Inflammatory macrophage treated with lipopolysaccharide for 4 hours (primary cell): ENCODE data around the gene FFAR3.

Experiments
- DNase-seq: peaks from one replicate; pipeline ENCODE4 v3.0.0-alpha.2; 2020

Gene FFAR3

DNA sequence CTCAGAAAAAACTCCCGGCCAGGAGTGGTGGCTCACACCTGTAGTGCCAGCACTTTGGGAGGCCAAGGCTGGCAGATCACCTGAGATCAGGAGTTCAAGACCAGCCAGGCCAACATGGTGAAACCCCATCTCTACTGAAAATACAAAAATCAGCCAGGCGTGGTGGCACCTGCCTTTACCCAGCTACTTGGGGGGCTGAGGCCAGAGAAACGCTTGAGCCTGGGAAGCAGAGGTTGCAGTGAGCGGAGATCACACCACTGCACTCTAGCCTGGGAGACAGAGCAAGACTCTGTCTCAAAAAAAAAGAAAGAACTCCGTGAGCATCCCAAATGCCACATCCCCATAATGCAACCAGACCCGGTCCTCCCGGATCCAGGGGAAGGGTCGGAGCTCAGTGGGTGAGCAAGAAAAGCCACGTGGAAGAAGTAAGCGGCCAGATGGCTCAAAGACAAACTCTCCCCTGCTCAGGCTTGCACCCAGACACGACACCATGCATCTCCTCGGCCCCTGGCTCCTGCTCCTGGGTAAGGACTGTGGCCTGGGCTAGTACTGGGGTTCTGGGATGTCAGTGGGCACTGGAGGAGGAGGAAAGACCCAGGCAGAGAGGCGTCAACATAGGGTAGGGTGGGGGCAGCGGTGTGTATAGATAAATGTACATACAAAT lies 26.6 kb upstream of the FFAR3 start:
- no peak for DNase-seq

DNA sequence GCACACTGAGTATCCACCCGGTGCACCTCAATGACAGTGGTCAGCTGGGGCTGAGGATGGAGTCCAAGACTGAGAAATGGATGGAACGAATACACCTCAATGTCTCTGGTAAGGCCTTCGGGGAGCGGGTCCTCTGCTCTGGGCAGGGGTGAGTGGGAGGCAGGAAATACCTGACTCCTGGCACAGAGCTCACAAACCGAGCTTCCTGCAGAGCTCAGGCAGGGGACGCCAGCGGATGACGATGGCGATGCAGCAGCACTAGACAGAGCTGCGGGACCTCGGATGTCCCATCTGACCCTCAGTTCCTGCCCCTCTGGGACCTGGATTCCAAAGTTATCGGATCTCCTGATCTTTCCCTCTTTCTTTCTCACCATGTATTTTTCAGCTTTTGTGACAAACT lies 25.4 kb upstream of the FFAR3 start:
- no peak for DNase-seq

DNA sequence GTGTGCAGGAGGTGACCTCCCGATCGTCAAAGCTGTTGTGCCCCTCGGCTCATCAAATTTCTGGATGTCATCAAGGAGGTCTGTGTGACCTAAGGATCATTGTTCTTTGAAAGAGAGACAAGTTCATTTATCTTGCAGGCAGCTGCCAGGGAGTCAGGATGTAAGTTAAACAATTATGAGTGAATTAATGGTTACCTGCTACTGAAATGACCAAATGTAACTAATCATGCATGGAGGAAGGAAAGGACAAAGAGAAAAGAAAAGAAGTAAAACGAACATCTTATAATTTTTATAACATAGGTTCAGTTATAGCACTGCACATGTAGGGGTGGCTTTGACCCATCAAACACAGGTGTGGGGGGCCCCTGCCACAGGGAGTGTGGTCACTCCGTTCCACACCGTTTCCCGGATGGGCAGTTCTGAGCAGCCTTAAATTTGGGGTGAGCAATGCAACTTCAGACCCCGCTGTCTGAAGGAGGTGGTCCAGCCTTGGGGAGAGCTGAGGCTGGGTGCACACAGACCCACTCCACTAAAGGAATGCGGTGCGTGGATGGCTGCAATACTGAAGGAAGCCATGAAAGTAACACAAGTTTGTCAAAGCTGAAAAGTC lies 24.0 kb upstream of the FFAR3 start:
- no peak for DNase-seq

DNA sequence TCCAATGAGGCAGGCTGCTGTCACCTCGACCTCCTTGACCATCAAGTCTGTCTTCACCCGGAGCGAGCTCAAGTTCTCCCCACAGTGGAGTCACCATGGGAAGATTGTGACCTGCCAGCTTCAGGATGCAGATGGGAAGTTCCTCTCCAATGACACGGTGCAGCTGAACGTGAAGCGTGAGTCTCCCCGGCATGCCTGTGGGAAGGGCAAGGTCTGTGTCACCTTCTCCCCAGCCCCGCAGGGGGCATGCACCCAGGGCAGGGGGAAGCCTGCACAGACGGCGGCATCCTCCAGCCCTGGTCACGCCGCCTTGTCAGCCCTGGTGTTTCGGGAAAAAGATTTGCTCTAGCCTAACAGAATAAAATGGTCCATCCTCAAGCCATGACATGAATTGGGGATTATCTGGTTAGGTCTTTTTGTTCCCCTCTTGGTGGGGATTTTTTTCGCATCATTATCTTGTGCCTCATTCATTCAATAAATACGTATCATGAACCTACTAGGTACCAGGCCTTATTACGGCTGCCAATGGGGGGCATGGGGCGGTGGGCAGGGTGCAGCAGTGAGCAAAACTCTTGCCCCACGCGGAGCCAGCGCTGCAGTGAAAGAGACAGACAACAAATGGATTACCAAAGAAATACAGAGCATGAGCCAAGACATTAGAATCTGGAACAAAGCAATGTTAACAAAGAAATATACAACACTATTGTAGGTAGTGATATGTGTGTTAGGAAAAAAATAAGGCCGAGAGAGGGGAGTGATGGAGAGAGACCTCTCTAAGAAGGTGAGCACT lies 21.9 kb upstream of the FFAR3 start:
- DNase-seq, result no peak

DNA sequence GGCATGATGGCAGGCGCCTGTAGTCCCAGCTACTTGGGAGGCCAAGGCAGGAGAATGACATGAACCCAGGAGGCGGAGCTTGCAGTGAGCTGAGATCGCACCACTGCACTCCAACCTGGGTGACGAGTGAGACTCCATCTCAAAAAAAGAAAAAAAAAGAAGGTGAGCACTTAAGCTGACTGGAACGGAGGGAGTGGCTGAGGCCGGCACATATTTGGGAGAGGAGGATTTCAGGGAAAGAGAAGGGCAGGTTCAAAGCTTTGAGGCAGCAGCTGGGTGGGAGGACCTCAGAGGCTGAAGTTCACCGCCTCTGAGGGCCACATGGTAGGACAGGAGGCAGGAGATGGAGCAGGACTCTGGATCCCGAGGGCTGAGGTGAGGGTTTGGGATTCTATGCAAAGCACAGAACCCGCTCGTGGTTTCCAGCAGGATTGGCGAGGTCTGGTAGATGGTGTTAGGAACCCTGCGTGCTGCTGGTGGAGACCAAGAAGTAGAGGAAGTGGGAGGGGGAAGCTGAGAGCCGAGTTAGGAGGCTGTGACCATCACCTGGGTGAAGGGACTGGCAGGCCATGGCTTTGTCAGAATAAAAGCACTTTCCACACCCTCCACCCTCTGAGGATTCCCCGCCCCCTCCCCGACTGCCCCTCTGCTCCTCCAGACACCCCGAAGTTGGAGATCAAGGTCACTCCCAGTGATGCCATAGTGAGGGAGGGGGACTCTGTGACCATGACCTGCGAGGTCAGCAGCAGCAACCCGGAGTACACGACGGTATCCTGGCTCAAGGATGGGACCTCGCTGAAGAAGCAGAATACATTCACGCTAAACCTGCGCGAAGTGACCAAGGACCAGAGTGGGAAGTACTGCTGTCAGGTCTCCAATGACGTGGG lies 20.9 kb upstream of the FFAR3 start:
- DNase-seq, result no peak

DNA sequence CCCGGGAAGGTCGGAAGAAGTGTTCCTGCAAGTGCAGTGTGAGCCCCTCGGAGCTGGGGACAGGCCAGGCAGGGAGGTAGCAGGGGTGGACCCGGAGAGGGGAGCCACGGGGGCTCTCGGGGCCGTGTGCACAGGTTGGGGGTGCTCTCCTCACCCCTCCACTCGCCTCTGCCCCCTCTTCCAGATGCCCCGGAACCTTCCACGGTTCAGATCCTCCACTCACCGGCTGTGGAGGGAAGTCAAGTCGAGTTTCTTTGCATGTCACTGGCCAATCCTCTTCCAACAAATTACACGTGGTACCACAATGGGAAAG lies 20.3 kb upstream of the FFAR3 start:
- DNase-seq, result no peak

DNA sequence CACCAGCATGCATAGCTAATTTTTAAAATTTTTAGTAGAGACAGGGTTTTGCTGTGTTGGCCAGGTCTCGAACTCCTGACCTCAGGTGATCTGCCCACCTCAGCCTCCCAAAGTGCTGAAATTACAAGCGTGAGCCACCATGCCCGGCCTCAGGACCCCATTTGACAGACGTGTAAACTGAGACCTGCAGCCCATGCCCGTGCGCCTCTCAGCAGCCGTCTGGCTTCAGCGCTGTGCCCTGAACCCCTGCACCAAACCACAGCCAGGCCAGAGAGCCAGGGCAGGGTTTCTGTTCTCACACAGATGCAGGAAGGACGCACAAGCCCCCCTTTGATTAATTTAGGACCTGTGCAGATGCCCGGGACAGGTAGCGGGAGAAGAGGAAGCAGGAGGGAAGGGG lies 17.8 kb upstream of the FFAR3 start:
- DNase-seq, result no peak

DNA sequence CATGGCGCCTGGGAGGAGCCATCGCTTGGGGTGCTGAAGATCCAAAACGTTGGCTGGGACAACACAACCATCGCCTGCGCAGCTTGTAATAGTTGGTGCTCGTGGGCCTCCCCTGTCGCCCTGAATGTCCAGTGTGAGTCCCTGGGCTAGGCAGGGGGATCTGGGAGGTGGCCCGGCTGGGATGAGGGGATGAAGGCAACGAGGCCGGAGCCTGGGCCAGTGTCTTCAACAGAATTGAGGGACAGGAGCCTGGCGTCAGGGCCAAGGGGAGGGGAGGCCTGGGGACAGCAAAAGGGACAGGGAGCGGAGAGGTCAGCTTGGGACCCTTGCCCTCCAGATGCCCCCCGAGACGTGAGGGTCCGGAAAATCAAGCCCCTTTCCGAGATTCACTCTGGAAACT lies 17.3 kb upstream of the FFAR3 start:
- DNase-seq, result no peak

DNA sequence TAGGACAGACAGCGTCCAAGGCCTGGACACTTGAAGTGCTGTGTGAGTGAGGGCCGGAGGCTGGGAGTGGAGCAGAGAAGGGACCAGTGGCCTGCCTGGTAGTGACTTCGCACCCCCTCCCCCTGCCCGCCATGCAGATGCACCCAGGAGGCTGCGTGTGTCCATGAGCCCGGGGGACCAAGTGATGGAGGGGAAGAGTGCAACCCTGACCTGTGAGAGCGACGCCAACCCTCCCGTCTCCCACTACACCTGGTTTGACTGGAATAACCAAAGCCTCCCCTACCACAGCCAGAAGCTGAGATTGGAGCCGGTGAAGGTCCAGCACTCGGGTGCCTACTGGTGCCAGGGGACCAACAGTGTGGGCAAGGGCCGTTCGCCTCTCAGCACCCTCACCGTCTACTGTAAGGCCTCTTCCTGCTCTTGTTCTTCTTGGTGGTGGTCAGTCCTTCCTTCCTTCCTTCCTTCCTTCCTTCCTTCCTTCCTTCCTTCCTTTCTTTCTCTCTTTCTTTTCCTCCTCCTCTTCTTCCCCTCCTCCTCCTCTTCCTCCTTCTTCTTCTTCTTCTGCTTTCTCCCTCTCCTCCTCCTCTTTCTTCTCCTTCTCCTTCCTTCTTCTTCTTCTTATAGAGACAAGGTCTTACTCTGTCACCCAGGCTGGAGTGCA lies 16.6 kb upstream of the FFAR3 start:
- DNase-seq, result no peak

DNA sequence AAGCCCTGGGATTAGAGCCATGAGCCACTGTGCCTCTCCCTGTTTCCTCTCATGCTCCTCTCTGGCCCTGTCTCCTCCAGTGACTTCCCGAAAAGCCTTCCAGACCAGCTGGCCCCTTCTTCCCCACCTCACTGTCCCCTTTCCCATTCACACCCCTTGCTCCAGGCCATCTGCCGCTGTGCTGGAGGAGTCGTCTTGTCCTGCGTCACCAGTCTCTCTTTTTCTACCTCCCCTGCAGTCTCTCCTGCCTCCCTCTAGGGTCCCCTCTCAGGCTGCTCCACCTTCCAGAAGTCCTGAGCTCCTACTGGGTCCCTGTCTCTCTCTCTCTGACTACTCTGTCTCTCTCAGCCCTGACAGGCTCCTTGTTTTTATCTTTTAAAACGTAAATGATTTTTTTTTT lies 15.8 kb upstream of the FFAR3 start:
- DNase-seq, result no peak

DNA sequence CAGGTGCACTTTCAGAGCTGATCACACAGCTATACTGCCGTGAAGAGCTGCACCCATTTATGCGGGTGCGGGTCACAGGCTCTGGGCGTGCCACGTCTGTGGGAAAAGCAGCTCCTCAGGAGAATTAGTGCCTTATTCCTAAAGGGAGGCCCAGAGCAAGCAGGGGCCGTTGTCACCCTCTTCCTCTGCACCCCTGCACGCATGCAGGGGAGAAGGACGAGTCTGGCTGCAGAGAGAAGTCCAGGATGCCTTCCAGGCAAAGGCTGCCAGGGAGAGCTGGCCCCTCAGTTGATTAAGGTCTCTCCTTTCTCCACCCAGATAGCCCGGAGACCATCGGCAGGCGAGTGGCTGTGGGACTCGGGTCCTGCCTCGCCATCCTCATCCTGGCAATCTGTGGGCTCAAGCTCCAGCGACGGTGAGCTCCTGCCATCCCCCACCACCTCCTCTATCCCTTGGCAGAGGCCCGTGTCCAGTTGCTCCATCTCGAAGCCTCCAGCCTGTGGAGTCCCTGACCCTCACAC lies 13.7 kb upstream of the FFAR3 start:
- DNase-seq, result no peak

DNA sequence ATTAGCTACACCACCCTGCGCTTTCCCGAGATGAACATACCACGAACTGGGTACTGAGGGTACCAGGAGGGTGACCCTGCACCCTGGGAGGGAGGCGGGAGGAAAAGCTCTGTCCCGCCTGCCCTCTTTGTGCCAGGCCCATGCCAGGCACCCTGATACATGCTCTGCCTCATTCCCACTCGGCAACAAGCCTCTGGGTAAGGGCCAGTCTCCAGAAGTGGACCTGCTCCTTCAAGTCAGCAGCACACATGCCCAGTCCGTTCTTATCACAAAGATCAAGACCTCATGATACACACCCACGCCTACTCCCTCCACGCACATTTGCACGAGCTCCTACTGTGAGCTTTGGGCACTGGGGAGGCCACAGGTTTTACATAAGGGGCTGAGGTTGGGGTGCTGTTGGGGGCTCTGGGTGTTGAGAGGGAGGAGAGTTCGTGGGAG lies 12.6 kb upstream of the FFAR3 start:
- no peak for DNase-seq

DNA sequence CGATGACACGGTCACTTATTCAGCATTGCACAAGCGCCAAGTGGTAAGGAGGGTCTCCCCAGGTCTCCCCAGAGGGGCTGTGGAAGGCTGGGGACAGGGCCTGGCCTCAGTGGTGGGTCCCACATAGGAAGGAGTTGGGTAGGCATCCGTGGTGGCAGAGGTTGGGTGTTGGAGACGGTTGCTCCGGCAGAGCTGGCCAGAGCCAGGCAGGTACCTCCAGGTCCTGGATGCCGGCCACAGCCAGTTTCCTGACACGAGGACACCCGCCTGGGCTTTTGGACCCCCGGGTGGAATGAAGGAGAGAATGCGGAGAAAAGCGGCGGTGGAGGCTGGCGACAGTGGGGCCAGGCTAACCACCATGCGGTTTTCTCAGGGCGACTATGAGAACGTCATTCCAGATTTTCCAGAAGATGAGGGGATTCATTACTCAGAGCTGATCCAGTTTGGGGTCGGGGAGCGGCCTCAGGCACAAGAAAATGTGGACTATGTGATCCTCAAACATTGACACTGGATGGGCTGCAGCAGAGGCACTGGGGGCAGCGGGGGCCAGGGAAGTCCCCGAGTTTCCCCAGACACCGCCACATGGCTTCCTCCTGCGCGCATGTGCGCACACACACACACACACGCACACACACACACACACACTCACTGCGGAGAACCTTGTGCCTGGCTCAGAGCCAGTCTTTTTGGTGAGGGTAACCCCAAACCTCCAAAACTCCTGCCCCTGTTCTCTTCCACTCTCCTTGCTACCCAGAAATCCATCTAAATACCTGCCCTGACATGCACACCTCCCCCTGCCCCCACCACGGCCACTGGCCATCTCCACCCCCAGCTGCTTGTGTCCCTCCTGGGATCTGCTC lies 11.8 kb upstream of the FFAR3 start:
- peak; percentile 73 for DNase-seq

DNA sequence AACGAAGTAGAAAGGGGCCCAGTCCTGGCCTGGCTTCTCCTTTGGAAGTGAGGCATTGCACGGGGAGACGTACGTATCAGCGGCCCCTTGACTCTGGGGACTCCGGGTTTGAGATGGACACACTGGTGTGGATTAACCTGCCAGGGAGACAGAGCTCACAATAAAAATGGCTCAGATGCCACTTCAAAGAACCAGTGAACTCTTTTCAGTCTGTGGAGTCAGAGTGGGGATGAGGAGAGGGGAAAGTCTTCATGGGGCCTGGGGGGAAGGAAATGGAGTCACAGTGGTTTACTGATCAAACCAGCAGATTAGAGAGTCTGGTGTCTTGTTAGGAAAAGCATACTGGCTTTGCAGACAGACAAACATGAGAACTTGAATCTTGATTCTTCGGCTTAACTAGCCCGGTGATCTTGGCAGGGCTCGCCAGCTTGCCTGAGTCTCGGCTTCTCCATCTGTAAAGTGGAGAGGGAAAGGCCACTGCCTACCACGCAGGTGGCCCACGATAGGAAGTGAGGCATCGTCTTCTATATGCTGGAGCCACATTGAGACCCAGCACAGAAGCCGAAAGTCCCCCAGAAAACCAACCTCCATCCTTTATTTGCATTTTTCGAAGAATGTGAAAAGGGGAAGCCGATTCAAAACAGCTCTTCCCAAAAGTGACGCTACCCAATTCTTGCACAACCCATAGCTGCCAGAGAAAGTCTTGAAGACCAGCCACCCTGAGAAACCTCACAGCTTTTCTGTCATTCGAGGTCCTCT lies 10.9 kb upstream of the FFAR3 start, which contains the start of gene FFAR1:
Gene FFAR1 (plus strand): TSS at position 732 of the 759 bp plus-strand sequence. CDS start 3,650 bp downstream, outside the sequence.
- peak; percentile 97 for DNase-seq

DNA sequence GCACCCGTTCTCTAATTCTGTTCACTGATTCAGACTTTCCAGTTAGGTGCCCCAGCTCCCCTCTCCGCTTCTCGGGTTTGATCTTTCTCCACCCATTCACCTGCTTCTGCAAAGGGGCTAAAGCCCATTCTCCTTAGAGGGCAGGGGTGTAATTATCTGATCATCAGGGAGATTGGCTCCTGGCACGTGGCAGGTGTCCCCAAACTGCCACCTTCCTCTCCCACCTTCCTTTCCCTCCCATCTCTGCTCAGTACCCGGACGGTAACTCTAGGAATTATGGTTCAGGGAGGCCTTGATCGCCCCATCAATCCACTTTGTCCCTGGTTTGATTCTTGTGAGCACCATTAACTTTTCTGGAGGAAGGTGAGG lies 10.3 kb upstream of the FFAR3 start:
- DNase-seq, result no peak

DNA sequence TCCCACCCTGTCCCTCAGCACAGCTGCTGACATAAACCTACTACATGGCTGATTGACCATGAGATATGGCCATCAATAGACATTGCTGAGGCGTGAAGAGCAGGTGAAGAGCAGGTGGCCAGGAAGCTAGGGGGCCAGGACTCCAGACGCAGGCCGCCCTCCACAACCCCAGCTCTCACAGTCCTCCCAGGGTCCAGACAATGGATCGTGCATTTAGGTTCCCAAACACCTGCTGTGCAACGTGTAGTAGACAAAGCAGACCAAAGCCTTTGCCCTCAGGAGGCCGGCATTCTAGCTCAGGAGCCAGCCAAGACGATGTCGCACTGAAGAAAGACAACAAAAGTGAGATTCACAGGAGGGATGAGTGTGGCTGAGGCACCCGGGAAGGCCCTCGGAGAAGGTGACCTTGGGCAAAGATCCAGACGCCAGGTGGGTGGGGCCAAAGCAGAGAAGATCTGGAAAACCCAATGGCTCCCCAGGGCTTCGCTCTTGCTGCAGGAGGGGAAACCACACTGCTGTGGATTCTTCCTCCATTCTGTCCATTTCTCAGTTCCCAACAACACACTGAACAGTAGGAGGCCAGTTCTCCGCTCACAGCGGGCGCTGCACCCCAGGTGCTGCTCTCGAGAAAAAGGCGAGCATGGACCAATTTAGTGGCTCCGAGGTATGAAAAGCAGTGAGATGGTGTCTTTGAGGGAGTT lies 9.2 kb upstream of the FFAR3 start:
- no peak for DNase-seq

DNA sequence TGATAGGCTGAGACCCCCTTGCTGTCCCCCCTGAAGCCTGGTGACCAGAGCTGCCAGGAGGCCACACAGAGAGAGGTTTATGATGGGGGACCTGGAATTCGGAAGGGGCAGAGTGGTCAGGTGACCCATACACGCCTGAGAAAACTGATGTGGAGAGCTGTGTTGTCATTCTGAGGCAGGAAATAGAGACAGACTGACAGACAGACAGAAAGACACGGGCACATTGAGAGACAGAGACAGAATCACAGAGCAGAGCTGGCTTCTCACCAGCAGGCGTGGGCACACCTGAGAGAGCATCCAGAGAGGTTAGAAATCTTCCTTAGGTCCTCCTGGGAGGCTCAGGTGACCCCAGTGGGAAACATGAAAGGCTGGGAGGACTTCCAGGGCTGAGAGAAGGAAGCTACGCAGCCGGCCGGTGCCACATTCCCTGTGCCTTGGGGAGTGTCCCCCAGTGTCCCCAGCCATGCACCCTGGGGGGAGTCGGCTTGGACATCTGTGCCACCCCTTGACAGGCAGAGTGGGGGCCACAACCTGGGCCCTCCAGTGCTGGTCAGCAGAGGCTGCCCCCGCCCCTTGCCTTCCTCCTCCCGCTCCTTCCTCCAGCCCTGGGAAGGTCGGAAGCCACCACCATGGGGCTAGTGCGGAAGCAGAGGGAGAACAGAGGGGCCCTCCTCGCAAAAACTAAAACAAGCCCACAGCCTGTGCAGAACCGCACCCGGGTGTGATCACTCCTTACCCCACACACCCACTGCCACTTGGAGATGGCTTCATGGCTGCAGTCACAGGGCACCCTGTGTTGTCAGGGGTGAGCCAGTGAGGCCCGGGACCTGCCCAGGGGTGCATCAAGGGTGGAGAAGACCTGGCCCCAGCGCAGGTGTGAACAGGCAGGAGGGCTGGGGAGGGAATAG lies 8.4 kb upstream of the FFAR3 start:
- DNase-seq, result no peak

DNA sequence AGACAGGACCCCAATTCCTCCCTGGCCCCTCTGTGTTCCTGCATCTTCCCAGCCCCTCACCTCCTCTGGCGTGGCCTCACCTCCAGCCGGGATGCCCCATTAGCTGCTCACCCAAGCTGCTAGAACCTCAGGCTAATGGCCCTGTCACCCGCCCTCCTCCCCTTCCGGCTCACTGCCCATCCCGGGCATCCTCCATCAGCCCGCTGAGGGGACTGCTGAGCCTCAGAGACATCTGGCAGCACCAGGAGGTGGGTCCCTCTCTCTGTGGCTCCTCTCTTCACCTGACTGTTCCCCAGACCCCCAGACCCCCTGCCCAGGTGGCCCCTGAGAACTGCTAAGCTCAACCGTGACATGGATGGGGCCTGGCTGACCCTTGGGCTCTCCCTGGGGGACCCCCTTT lies 7.7 kb upstream of the FFAR3 start:
- DNase-seq, result no peak
